K562 (cell line): Measurements from ENCODE around the gene MAPK8IP1. TPM values are rescaled to one million over a fixed set of nuclear protein-coding genes. Genes with fewer than 3 reads are reported as not detected.

Source experiments
- ATAC-seq: fragments of 200-7000 bp; cut with Tn5 transposase; 3 replicates; pipeline ENCODE4 v1.9.1; 2020; ENCODE audit warnings: moderate library complexity
- BruUV-seq: library from RNA; stranded (reverse); fragments of 400-500 nt; replicated peaks from 2 replicates; lab custom pipeline; 2021; lab: Mats Ljungman, UMichigan
- CTCF ChIA-PET: fragments of 300-600 bp; formaldehyde crosslinking; extraction: SDS; loops from one replicate; lab custom pipeline; 2021; ENCODE audit warnings: low intra/inter-chr PET ratio; lab: Yijun Ruan, JAX
- POLR2A ChIA-PET: fragments of 300-600, 350-650 bp; sonication (Branson Sonifier 250); formaldehyde crosslinking; extraction: SDS; loops from one replicate; lab custom pipeline; 2021; ENCODE audit warnings: antibody characterized with exemption, inconsistent platforms; lab: Yijun Ruan, JAX
- DNase-seq, 4 experiments: peaks; one replicate each; pipeline versions ENCODE4 v3.0.0 to v3.0.0-alpha.2; 2011 to 2018; ENCODE audit warnings: low spot score in 3 of 4, mixed read lengths in 3 of 4; ENCODE audit errors: extremely low read depth in 1 of 4
- FAIRE-seq: peaks from 2 replicates; lab custom pipeline; 2011; peaks lifted over from hg19 to GRCh38; lab: Jason Lieb, UNC
- H2AFZ ChIP-seq: 2 replicates; pipeline ENCODE4 v1.6.0; 2011; ENCODE audit warnings: low read depth, low read length, control low read depth, inconsistent platforms
- H3K27ac ChIP-seq: fragments of 200-600 bp; 3 replicates; pipeline ENCODE4 v1.8.0; 2011; ENCODE audit warnings: low read depth, mild to moderate bottlenecking, control low read depth, inconsistent platforms, low read length, moderate library complexity, mixed read lengths; ENCODE audit errors: extremely low read depth
- H3K27me3 ChIP-seq, 2 experiments: fragments of 300-600 bp in 1 of 2; 2 replicates in 1 of 2; 3 replicates in 1 of 2; pipeline versions ENCODE4 v1.6.0 to v1.8.0; 2011; ENCODE audit warnings: inconsistent platforms in 2 of 2, low read length in 2 of 2, mild to moderate bottlenecking in 1 of 2, mixed read lengths in 1 of 2, moderate library complexity in 1 of 2; ENCODE audit not compliant: control insufficient read depth in 2 of 2, insufficient read depth in 2 of 2
- H3K36me3 ChIP-seq: fragments of 300-600 bp; 3 replicates; pipeline ENCODE4 v1.8.0; 2011; ENCODE audit warnings: mild to moderate bottlenecking, low read length, inconsistent platforms; ENCODE audit not compliant: control insufficient read depth, insufficient read depth
- H3K4me1 ChIP-seq, 2 experiments: fragments of 200-600 bp in 1 of 2; replicated peaks in 1 of 2; 2 replicates in 1 of 2; 3 replicates in 1 of 2; pipeline versions ENCODE4 v1.5.1 to v1.8.0; 2011; ENCODE audit warnings: inconsistent platforms in 2 of 2, low read length in 2 of 2, mild to moderate bottlenecking in 1 of 2, mixed read lengths in 1 of 2, moderate library complexity in 1 of 2; ENCODE audit not compliant: control insufficient read depth in 2 of 2, insufficient read depth in 2 of 2
- H3K4me2 ChIP-seq: 2 replicates; pipeline ENCODE4 v1.6.1; 2011; ENCODE audit warnings: low read length, control low read depth, inconsistent platforms, mixed read lengths; ENCODE audit not compliant: insufficient read depth
- H3K4me3 ChIP-seq: fragments of 200-600 bp; sonication (generic), shearing (Covaris generic); 2 replicates; pipeline ENCODE4 v1.5.1; 2016; ENCODE audit warnings: control low read depth, inconsistent platforms
- H3K79me2 ChIP-seq: fragments of 200-600 bp; 3 replicates; pipeline ENCODE4 v1.8.0; 2011; ENCODE audit warnings: low read length, inconsistent platforms; ENCODE audit not compliant: control insufficient read depth, insufficient read depth
- H3K9ac ChIP-seq, 2 experiments: 2 replicates each; pipeline versions ENCODE4 v1.6.0 to v1.6.1; 2011; ENCODE audit warnings: low read depth in 2 of 2, low read length in 2 of 2, control low read depth in 1 of 2, inconsistent platforms in 1 of 2, mild to moderate bottlenecking in 1 of 2, mixed read lengths in 1 of 2; ENCODE audit not compliant: insufficient read depth in 1 of 2
- H3K9me1 ChIP-seq: one replicate; pipeline ENCODE4 v1.6.0; 2011; ENCODE audit warnings: inconsistent platforms, mild to moderate bottlenecking, low read length, moderate library complexity; ENCODE audit not compliant: control insufficient read depth, insufficient read depth
- H3K9me3 ChIP-seq: replicated peaks from 2 replicates; pipeline ENCODE4 v1.5.1; 2011; ENCODE audit warnings: low read depth, low read length, inconsistent platforms; ENCODE audit not compliant: control insufficient read depth, insufficient read depth
- H4K20me1 ChIP-seq: replicated peaks from 2 replicates; pipeline ENCODE4 v1.6.1; 2011; ENCODE audit warnings: low read length, inconsistent platforms, mixed read lengths; ENCODE audit not compliant: control insufficient read depth, insufficient read depth
- ARHGAP35 ChIP-seq: fragments of 450-650 bp; IDR thresholded peaks from 2 replicates; pipeline ENCODE4 v1.6.1; 2018; ENCODE audit not compliant: partially characterized antibody
- ATF7 ChIP-seq: fragments of 450-650 bp; IDR thresholded peaks from 2 replicates; pipeline ENCODE4 v1.7.1; 2014; ENCODE audit warnings: mild to moderate bottlenecking, moderate library complexity
- CBFB ChIP-seq: sonication (generic); formaldehyde crosslinking; IDR thresholded peaks from 2 replicates; pipeline ENCODE4 v1.4.0; 2020; ENCODE audit warnings: mild to moderate bottlenecking, missing genetic modification reagents
- CREM ChIP-seq: IDR thresholded peaks from 2 replicates; pipeline ENCODE4 v1.6.1; 2014; ENCODE audit warnings: antibody characterized with exemption, low read depth
- ELF1 ChIP-seq: fragments of 200-800 bp; sonication (Bioruptor generic); IDR thresholded peaks from 2 replicates; pipeline ENCODE4 v1.6.1; 2016; ENCODE audit warnings: missing genetic modification characterization, missing compliant biosample characterization
- FIP1L1 ChIP-seq: fragments of 200-400 bp; formaldehyde crosslinking; IDR thresholded peaks from 2 replicates; pipeline ENCODE4 v1.6.1; 2018; ENCODE audit warnings: mild to moderate bottlenecking, low read depth, low read length; ENCODE audit not compliant: poor library complexity, severe bottlenecking
- HMGN3 ChIP-seq: IDR thresholded peaks from 2 replicates; pipeline ENCODE4 v1.6.1; 2011; ENCODE audit warnings: borderline replicate concordance, low read depth, mild to moderate bottlenecking, mixed read lengths, low read length; ENCODE audit not compliant: insufficient read length; ENCODE audit errors: extremely low read depth
- KDM4B ChIP-seq, 2 experiments: fragments of 450-650 bp in 1 of 2; sonication (generic) in 1 of 2; IDR thresholded peaks; 2 replicates each; pipeline ENCODE4 v1.6.1; 2016 to 2017; ENCODE audit warnings: borderline replicate concordance in 2 of 2, antibody characterized with exemption in 1 of 2, low read depth in 1 of 2, mild to moderate bottlenecking in 1 of 2
- NR4A1 ChIP-seq, 2 experiments: fragments of 250-450 bp in 1 of 2; fragments of 450-650 bp in 1 of 2; sonication (Bioruptor Pico) in 1 of 2; IDR thresholded peaks; 2 replicates each; pipeline versions ENCODE4 v1.4.0 to v1.6.1; 2016 to 2020; ENCODE audit warnings: mild to moderate bottlenecking in 2 of 2, missing compliant biosample characterization in 1 of 2, missing genetic modification characterization in 1 of 2, moderate library complexity in 1 of 2
- SREBF1 ChIP-seq: fragments of 150-350 bp; IDR thresholded peaks from 2 replicates; pipeline ENCODE4 v1.6.1; 2014; ENCODE audit warnings: antibody characterized with exemption, low read depth, low read length, borderline replicate concordance
- ZBTB43 ChIP-seq: sonication (generic); formaldehyde crosslinking; IDR thresholded peaks from 2 replicates; pipeline ENCODE4 v1.8.0; 2023; ENCODE audit warnings: mild to moderate bottlenecking, missing genetic modification reagents
- ZNF76 ChIP-seq: fragments of 250-450 bp; sonication (Bioruptor Pico); IDR thresholded peaks from 2 replicates; pipeline ENCODE4 v1.4.0; 2020; ENCODE audit warnings: mild to moderate bottlenecking, moderate library complexity, borderline replicate concordance
- ZSCAN29 ChIP-seq: fragments of 450-650 bp; IDR thresholded peaks from 2 replicates; pipeline ENCODE4 v1.6.1; 2017
- WGBS: fragments of 100-300 bp; shearing (Covaris generic); methylation state at CpG from one replicate; pipeline ENCODE4 v1.1.6; 2016; ENCODE audit warnings: low coverage, mixed read lengths; ENCODE audit not compliant: insufficient coverage; ENCODE audit errors: missing lambda C conversion rate; 5-methylcytosine and 5-hydroxymethylcytosine counted together
- in situ Hi-C: fragments of 300-500 bp; cut with MboI; formaldehyde crosslinking; loops from 4 replicates; pipeline ENCODE4 v1.15.0; 2018; ENCODE audit warnings: inconsistent platforms, mixed read lengths
- intact Hi-C: fragments of 100-400 bp; cut with micrococcal nuclease; formaldehyde crosslinking; loops from 2 replicates; pipeline ENCODE4 v1.14.2; 2022
- polyA plus RNA-seq, 8 experiments: library from polyadenylated mRNA; depleted of rRNA in 4 of 8; stranded (reverse) in 5 of 8; unstranded in 3 of 8; fragments of >200 nt; fragmentation: Nextera tagmentation in 2 of 8; fragmentation: Illumina TruSeq in 1 of 8; extraction: Ambion mirVana in 2 of 8; extraction: Trizol in 1 of 8; gene quantifications; 2 replicates each; pipeline versions ENCODE4 v1.2.1 to v1.2.3, GENCODE V29; 2011 to 2014; ENCODE audit warnings: inconsistent platforms in 1 of 8, missing spikeins in 1 of 8
- total RNA-seq, 7 experiments: library from RNA; depleted of rRNA in 6 of 7; stranded (reverse); fragments of >200 nt in 6 of 7; fragmentation: Illumina TruSeq in 2 of 7; extraction: Trizol in 2 of 7; gene quantifications; 2 replicates each; pipeline versions ENCODE4 v1.2.1 to v1.2.3, GENCODE V29; 2011 to 2021; ENCODE audit warnings: low replicate concordance in 1 of 7

The MAPK8IP1 gene
- total and polyA plus RNA-seq, 9 of the 15 experiments (the other 6 are each of a cell fraction or from before 2014, with no cell fraction given) = 0.13 to 6.9 (median 2.5) TPM

- 7% methylated on average over 3 of the region's 3 CpGs for WGBS
- in situ Hi-C loops = no loop called here
- Histone ChIP-seq H3K36me3 (no peaks in the 10 kb centered on the region), H3K27me3 (no peaks in the 10 kb centered on the region; a peak in 1 of 5 replicates), H3K9me3 (no peaks in the 10 kb centered on the region), H3K4me1 (peaks cover 6 to 62% of the 10 kb centered on the region in 2 experiments; a peak in 4 of 5 replicates), H3K4me2 (peak overlapping the region; percentile 72; the same call in 1 of the 2 replicates), H3K9me1 (no peaks in the 10 kb centered on the region), H4K20me1 (0 out of 2 replicates have a peak, but pooled peaks cover 4% of the 10 kb centered on the region), H3K79me2 (no peaks in the 10 kb centered on the region), H2AFZ (no peak overlapping the region; the same call in 1 of the 2 replicates), H3K9ac (peak overlapping the region in 1 of 2 experiments; percentile 56; a peak in 2 of 4 replicates), H3K27ac (no peak overlapping the region), H3K4me3 (no peak overlapping the region)
- no TSS peak for BruUV-seq
- ChIA-PET POLR2A (interaction anchor here (1.4 kb wide), 1 partner anchor 19 kb away, joined by 8 read pairs; the partner anchor contains the start of gene PEX16), CTCF (no interaction called here)
- ATAC-seq (no peak), DNase-seq (no peak), FAIRE-seq (no peak)
- no peak for TF ChIP-seq ARHGAP35
- TF ChIP-seq ZSCAN29 = no peak
- intact Hi-C loops = no loop called here
Observed at GRCh38 chr11:45899086-45899447, 13.6 kb downstream of the MAPK8IP1 start.

GRCh38 chr11:45899448-45900174, 14.2 kb downstream of the MAPK8IP1 start:
- Histone ChIP-seq H3K4me2 (peak overlapping the region; percentile 72), H3K27me3 (no peaks in the 10 kb centered on the region; a peak in 1 of 5 replicates), H3K4me1 (peaks cover 12 to 67% of the 10 kb centered on the region in 2 experiments), H3K36me3 (no peaks in the 10 kb centered on the region), H3K27ac (peak overlapping the region; percentile 83), H4K20me1 (0 out of 2 replicates have a peak, but pooled peaks cover 4% of the 10 kb centered on the region), H3K9me1 (no peaks in the 10 kb centered on the region), H3K79me2 (no peaks in the 10 kb centered on the region), H3K4me3 (peak overlapping the region; percentile 58), H3K9ac (peak overlapping the region; percentile 80 to 94; a peak in 3 of 4 replicates), H2AFZ (peak overlapping the region; percentile 96), H3K9me3 (no peaks in the 10 kb centered on the region)
- WGBS = under 1% methylated on average over 29 of the region's 62 CpGs
- intact Hi-C loops = no loop called here
- peak; percentile 69 for FAIRE-seq
- ChIA-PET POLR2A (interaction anchor here (1.4 kb wide), 1 partner anchor 18 kb away, joined by 8 read pairs; the partner anchor contains the start of gene PEX16), CTCF (no interaction called here)
- peak; percentile 92 to 94 (median 93) for DNase-seq
- in situ Hi-C loops = no loop called here
- ATAC-seq = peak; percentile 91
- BruUV-seq = no TSS peak
- TF ChIP-seq CREM = peak; percentile 81
- peak; percentile 55 for TF ChIP-seq FIP1L1
- 0 out of 2 replicates have a peak, but pooled peaks have one; percentile 51 for TF ChIP-seq ZBTB43 (CRISPR knock-in tag)
- TF ChIP-seq SREBF1 = peak; percentile 78; the same call in 1 of the 2 replicates
- TF ChIP-seq HMGN3 = peak; percentile 53
- TF ChIP-seq ATF7 = peak; percentile 99
- no peak for TF ChIP-seq ELF1 (tag)
- 0 out of 2 replicates have a peak, but pooled peaks have one; percentile 26 for TF ChIP-seq NR4A1 (CRISPR knock-in tag; IDR thresholded peaks at IDR 0.05)
- no peak for TF ChIP-seq NR4A1 (tag; IDR thresholded peaks at IDR 0.05)
- TF ChIP-seq CBFB (CRISPR knock-in tag) = no peak
- no peak for TF ChIP-seq ZNF76
- no peak for TF ChIP-seq KDM4B (IDR thresholded peaks at IDR 0.05; ENCODE audit: borderline replicate concordance in 2 of 2, low read depth in 1 of 2)
